HUDEP-2 (cell line): ENCODE measurements around the gene FAM184B.

Experiments
- DNase-seq, 76 experiments: peaks; one replicate each; lab custom pipeline; 2025; ENCODE audit not compliant: unreplicated experiment in 76 of 76; lab: John Stamatoyannopoulos, UW

The FAM184B gene

DNA sequence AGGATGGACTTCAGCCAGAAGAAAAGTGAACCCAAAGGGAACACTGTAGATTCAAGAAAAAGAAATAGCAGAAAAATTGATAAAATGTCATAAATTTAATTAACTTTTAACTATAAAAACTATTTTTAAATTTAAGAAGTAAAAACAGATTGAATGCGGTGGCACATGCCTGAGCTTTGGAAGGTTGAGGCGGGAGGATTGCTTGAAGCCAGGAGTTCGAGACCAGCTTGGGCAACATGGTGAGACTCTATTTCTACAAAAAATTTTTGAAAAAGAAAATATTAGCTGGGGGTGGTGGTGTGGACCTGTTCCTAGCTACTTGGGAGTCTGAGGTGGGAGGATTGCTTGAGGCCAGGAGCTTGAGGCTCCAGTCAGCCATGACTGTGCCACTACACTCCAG, 3.0 kb downstream of the FAM184B start:
- no peak for DNase-seq

DNA sequence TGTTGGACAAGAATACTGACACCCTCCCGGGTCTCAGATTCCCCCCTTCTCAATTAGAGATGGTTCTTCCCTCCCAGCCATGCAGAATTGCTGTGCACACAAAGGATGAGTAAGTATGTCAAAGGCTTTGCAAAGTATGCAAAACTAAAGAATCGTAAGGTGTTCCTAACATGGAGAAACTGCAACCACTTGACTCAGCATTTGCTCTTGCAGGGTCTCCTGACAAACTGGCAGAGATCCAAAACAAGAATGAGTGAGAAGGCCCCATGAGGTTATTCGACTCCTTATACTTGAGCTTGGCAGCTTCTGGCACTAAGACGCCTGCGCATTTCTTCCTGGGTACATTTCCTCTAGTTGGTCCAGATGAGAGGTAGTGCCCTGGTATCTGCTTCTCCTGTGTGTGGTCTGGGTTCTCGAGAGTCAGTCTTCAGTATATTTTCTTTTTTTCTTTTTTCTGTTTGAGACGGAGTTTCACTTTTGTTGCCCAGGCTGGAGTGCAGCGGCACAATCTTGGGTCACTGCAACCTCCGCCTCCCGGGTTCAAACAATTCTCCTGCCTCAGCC, 8.2 kb downstream of the FAM184B start:
- no peak for DNase-seq

DNA sequence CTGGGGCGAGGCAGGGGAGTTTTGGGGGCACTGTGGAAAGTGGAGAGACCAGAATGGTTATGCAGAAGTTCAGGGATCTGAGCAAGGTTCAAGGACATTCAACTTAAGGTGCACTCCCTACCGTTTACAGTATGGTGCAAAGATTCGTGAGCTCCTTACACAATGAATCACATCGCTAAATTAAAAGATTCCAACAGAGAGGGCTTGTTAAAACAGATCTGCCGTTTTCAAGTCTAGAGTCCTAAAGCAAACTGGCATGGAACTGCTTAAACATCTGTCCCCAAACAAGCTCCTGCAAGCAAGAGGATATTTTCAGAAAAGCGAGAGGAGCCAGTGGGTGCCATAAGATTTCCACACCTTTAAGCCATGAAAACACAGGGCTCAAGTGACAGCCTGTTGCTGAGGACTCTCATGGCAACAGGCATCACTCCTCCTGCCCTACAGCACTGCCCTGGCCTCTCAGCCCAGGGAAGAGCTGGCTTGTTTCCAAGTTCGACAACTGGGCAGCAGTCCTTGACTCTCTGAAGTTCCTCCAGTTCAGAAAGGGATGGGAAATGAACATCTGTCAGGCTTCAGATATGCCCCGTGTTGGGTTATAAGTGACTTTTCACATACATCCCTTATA, 10.0 kb downstream of the FAM184B start:
- DNase-seq = no peak

DNA sequence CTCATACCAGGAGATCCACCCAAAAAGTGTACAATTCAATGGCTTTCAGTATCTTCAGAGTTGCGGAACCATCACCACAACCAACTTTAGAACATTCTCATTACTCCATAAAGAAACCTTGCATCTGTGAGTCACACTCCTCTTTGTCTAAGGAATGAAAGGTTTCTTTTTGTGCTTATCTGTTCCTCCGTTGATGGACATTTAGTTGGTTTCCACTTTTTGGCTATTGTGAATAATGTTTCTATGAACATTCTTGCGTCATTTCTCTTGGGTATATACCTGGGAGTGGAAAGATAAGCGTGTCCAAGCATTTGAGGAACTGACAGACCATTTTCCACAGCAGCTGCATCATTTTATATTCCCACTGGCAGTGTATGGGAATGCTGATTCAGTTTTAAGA, 10.6 kb downstream of the FAM184B start:
- DNase-seq = no peak

DNA sequence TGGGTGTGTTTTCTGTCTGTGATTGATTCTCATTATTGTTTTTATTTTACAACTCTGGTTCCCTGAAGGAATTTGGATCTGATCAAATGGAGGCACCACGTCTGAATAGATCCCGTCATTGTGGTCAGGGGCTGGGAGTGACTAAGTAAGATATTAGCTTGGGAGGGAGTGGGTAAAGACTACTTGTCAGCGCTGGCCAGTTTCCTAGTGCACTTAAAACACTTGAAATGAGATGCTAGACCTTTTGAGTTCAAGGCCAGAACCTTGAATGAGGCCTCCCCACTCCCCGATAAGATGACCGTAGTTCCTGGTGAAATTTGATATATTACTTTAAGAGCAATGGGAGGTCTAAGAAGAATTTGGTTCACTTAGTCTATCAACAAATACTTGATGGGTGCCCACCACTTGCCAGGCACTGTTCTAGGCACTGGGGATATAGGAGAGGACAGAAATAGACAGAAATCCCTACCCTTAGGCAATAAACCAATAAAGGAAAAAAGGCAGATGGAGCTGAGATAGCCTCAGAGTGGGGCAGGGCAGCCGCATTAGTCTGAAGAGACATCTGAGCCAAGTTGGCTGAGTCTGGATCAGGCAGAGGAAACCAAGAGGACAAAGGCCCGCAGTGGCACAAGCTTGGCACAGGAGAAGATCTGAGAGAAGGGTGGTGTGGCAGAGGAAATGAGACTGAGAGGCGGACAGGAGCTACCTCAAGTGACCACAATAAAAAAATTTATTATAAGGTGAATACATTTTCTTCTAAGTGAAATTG, 11.8 kb downstream of the FAM184B start:
- DNase-seq = no peak

DNA sequence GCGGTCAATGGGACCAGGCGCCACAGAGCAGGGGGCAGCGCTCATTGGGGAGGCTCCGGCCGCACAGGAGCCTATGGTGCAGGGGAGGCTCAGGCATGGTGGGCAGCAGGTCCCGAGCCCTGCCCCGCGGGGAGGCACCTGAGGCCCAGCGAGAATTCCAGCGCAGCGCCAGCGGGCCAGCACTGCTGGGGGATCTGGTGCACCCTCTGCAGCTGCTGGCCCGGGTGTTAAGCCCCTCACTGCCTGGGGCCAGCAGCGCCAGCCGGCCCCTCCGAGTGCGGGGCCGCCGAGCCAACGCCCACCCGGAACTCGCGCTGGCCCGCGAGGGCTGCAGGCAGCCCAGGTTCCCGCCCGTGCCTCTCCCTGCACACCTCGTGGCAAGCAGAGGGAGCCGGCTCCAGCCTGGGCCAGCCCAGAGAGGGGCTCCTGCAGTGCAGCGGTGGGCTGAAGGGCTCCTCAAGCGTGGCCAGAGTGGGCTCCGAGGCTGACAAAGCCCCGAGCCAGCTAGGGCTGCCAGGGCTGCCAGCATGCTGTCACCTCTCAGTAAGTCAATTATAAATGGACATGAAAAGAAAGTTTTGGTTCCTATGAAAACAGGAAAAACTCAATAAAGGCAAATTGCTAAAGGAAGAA, 14.5 kb downstream of the FAM184B start:
- DNase-seq = no peak

DNA sequence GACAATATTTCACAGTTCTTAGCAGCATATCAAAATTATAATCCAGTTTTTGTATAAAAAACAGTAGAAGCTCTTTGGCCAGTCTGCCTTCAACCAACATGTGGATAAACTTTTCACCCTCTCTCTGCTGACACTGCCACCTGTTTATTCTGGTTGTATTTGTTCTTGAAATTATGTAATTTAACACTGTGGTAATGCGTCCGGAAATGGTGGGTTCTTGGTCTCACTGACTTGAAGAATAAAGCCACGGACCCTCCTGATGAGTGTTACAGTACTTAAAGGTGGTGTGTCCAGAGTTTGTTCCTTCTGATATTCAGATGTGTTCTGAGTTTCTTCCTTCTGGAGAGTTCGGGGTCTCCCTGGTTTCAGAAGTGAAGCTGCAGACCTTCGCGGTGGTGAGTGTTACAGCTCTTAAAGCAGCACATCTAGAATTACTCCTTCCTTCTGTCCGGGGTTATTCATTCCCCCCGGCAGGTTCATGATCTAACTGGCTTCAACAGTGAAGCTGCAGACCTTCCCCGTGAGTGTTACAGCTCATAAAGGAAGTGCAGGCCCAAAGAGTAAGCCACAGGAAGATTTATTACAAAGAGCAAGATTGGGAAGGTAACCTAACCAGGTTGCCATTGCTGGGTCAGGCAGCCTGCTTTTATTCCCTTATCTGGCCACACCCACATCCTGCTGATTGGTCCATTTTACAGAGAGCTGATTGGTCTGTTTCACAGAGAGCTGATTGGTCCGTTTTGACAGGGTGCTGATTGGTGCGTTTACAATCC, 15.7 kb downstream of the FAM184B start:
- DNase-seq = no peak

DNA sequence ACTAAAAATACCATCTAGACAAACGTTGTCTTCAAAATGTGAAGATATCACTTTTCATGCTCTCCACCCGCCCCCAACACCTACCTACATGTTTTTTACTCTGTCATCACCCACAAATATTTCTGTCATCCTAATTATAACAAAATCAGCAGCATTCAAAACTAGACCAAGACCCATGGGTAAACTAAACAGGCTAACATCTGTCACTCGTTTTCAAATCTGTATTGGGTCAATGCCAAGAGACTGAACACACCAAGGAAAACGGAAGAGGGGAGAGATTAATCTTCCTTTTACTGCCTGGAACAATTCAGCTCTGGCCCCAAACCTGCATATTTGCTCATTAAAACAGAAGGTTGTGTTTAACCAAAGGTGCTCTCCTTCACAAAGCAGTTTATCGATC, 17.5 kb downstream of the FAM184B start:
- no peak for DNase-seq

DNA sequence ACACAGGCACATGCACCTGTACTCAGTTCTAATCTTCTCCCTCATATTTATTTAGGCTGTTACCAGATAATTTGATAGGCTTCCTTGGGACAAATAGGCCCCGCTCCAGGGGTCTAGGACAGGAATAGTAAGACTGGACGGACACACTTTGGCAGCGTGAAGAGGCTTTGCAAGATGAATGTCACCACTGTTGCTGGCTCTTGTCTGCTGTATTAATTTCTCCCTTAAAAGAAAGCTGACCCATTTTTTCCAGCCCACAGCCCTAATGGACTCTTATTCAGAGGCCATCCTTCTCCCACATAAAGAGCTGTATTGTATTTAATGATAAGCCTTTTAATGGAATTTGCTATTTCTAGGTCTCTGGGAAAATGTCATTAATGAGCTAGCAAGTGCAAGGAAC, 18.0 kb downstream of the FAM184B start:
- DNase-seq = no peak

DNA sequence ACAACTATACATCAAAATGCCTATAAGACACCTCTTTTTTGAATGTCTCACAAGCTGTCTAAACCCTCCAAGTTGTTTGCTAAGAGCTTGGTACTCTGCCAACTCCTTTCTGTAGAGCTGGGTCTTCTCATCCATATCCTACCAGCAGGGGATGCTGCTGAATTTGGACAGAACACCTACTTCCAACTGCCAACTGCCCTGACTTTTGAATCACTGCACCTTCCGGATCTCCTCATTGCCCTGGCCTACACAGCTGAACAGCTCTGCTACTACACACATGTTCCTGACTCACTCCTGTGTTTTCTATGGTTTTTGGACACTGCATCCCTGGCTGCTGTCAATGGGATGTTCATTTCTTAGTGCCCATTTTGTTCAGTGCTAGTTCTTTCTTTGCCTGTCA, 18.7 kb downstream of the FAM184B start:
- peak in 12 of 76 experiments; percentile 0 to 22 (median 5) for DNase-seq

DNA sequence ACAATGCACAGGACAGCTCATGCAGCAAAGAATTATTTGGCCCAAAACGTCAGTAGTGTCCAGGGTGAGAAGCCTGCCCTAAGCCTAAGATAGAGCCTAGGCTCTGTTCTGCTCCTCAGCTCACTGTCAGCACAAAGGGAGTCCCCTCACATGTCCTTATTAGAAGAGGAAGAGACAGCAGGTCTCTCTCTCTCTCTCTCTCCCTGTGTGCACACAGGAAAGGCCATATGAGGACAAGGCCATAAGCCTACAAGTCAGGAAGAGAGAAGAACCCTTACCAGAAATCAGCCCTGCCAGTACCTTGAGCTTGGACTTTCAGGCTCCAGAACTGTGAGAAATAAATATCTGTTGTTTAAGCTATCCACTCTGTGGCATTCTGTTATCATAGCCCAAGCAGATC, 20.4 kb downstream of the FAM184B start:
- DNase-seq = no peak

DNA sequence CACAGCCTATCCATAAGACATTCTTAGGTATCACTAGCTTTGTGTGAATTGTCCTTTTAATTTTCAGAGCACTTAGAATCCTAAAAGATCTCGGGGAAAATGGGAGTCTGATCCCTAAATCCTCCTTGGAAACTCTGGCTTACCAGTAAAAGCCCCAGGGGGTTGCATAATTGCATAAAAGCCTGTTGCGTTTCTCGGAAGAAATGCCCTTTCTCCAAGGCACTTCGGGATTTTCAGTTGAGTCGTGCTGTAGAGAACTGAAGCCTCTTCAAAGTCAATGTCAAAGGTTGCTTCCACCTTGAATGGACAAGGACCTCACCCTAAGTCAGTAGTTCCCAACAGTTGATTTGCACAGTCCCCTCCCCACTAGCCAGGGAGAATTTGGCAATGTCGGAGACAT, 20.8 kb downstream of the FAM184B start:
- DNase-seq = no peak

DNA sequence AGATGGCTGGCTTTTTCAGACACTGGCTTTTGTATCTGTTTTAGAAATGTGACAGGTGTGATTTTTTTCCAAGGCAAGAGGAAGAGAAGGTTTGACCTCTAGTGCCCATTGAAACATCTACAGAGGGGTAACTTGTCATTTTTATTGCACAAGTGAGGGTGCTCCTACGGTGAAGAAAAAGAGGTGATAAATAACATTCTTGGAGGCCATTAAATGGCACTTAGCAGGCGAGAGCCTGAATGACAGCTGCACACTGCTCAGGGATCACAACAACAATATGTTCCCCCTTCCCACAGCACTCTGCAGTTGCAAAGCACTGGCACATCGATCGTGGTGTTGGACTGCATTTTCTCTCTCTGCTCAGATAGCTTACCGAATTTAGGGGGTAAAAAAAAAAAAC, 22.9 kb downstream of the FAM184B start:
- DNase-seq = no peak

DNA sequence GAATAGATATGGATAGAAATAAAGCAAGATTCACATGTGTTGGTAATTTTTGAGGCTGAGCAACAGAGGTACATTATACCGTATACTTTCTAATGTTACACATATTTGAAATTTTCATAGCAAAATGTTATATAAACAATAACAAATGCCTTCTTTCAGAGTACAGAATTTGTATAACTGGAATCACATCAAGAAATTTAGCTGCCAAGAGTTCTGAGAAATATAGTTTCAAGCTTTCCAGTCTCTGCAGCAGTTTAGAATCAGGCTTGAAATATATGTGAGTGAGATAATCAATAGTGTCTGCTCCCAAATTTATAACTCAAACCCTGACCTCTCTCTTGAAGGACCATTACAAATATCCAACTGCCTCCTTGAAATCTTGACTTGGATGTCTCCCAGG, 23.8 kb downstream of the FAM184B start:
- DNase-seq = no peak

DNA sequence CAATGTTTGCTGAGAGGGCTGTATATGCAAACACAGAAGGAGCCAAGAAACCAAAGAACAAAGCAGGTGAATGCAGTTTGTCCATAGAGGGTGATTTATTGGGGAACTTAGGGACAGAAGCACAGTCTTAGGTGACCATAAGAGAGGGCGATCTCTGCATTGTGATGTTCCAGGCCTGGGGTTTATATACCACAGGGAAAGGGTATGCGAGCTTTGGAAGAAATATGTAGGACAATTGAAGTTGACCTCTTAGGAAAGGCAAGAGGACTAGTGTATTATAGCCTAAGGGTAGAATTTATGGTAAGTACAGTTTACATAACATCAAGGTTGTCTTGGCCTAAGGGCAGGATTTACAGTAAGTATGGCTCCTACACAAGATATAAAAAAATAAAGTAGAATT, 27.8 kb downstream of the FAM184B start:
- no peak for DNase-seq

DNA sequence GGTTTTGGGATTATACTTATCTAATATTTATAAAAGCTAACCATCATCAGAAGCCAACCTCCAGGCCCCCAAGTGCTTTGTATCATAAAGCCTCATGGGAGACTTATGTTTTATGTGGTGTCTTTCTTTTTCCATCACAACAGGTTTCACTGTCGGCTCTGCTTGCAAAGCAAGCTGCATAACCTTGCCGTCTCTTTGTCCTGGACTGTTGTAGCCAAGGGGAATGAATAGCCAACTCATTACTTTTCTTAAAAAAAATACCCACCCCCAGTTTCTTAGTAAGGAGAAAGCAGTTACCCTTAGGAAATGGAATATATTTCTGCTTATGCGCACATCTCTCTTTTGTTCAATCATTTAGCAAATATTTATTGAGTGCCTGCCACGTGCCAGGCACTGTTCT, 40.7 kb downstream of the FAM184B start:
- no peak for DNase-seq

DNA sequence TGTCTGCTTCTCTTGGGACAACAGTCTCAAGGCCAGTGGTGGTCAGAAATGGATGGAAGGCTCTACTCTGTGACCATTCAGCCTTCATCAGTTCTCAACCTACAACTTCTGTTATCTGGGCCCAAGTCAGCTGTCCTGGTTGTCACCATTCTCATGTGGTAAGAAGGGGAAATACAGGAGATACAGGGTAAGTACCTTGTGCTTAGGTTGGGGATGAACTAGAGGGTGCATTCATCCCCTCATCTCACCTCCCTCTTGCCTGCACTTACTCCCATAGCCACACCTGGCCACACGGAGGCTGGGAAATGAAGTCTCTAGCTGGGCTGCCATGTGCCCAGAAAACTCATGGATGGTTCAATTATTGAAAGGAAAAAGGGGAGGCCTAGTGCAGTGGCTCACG, 44.9 kb downstream of the FAM184B start:
- DNase-seq = no peak

DNA sequence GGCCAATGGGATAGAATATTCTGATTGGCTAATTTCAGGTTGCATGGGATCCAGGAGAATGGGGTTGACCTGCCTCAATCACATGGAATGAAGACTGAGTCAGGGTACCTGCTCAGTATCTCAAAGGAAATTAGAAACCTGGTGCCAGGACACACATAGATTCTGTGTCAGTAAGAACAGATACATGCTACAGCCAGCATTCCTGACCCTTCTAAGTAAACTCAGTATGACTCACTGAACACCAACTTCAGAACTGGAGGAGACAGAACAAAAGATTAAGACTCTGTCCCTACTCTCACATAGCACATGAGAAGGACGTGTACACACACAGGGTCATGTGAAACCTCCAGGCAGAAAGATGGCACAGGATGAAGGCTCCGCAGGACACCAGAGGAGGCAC, 54.5 kb downstream of the FAM184B start:
- no peak for DNase-seq

DNA sequence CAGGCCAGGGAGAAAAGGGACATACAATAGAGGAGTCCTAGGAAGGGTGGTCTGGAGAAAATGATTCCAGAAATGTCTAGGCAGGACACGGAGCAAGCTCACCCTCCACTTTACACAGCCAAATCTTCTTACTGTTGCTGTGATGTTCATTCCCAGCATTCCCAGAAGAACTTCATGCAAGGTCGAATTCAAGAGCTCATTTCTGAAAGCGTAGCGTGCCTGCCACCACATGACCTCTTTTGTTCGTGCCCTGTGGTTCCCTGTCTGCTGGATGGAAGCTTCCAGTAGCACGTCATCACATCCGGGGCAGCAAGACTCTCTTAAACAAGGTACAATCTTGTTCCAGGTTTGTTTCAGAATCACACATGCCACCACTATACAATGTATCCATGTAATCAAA, 57.8 kb downstream of the FAM184B start:
- DNase-seq = no peak

DNA sequence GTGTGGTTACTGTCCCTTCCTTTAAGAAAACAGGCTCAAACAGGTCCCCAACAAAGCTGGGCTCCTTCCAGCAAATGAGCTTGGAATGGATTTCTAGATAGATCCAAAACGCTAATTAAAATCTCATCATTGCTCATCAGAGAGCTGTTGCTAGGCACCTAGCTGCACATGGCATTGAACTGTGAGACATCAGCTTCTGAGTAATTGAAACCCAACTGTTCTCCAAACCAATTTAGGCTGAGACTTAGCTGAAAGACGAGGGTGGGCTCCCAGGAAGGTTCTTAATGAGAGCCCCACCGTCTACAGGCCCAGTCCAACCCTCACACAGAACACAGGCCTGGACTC, 59.1 kb downstream of the FAM184B start:
- no peak for DNase-seq
